ENCODE data around the gene GRAMD2A.
A peak's percentile ranks its signal among the peaks of the same experiment; 100 is the strongest.

Gene GRAMD2A

DNA sequence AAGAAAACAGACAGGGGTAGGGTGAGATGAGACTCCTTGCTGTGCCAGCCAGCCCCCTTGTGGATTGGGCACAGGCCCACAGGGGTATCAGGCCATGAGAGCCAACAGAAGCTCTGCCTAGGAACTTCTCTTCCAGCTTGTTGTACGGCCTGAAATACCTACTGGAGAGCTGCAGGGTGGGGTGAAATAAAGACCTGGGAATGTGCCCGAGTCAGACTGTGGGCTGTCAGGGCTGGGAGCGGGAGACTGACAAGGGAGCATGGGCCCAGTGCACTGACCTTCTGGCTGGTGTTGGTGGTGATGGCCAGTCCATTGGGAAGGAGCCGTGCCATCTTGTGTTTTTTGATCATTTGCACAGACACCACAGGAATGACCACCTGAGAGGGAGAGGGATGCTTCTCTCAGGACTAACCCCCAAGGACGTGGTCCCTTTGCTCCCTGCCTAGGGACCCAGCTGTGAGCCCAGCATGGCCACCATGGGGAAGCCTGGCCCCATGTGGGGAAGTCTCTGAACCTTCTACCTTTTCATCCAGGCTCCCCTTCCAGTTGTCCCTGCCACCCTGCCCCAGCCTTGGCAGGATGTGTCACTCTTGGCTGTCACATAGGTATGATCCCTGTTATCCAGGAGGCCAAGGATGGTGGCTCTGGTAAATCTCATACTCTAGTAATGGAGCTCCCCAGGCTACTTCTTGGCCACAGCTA is 30.7 kb downstream of the GRAMD2A start:
- DNase-seq, result no peak

DNA sequence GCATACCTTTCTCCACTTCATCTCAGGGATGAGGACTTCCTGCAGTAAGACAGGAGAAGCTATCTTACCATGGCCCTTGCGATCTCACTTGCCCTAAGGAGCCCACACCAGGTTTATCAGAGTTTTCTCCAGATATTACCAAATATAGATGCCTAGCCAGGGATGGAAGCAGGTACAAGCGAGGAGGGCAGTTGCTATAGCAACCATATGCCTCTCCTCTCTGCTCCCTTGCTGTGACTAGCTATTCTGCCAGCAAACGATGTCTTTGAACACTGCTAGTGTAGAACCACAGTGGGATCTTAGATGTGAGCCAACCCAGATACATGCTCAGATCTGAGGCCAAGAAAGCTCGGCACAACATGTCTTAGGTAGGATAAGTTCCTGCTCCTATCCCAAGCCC is 33.9 kb downstream of the GRAMD2A start:
- no peak for DNase-seq

DNA sequence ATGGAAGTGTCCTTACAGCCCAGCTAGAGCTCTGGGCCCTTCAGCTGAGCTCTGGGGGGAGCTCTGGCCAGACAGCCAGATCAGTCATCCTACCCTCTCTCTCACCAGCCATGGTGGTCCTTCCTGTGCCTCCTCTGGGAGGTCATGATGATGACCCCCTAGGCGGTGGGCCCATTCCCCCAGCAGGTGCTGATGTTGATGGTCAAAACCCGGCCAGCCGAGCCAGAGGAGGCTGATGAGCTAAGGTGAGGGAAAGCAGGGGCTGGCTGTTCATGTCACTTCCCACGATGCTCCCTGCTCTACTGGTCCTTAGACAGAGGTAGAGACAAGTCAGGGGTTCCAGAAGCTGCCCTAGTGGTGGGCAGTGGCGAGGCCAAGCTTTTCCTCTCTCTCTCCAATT is 35.0 kb downstream of the GRAMD2A start:
- no peak for DNase-seq

DNA sequence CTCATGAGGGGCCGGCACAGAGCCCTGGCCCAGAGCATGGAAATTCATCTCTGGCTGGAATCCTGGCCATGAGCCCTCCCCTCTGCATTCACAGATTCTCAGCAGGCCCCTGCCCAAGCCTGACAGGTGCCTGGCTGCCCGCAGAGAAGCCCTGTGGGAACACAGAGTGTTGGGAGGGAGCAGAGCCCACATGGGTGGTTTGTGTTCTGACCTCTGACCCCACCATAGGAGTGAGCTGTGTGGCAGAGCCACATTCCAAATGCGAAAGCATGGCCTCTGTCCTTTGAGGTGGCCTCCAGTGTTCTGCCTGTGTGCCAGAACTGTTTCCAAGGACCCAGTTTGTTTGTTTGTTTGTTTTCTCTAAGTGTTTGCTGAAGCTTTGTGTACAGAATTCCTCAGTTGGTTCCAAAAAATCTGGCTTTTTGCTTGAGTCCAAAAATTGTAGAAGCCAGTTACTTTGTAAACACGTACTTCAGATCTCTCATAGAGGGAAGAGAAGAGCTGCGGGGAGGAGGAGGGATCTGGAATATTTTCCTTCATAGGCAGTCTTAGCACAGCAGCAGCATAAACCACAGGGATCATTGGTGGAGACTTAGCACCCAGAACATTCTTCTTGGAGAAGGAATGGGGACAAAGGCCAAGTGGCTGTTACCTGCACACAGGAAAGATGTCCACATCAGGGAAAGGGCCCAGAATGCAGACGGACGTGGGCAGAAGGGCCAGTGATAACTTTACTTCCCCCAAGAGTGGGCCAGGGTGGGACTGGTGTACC is 36.0 kb downstream of the GRAMD2A start:
- no peak for DNase-seq

DNA sequence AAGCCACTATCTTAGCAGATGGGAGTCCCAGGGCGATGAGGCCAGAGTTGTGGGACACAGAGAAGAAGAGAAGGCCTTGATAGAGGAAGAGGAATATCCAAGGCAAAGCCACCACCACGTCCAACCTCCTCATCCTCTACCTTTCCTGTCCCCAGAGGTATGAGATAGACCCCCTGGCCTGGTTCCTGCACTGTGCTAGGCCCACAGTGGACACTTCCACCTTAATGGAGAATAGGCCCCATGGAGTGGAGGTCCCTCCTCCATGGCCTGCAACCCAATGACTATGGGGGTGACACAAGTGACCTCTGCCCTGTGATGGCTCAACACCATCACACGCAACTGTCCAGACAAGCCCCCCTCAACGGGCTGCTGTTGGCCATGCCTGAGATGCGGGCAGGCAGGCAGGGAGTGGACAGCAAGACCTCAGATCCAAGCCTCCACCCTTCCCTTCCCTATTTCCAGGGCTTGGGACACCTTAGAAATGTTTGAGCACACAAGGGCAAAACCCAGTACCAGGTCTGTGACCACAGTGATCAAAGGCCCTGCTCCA is 36.8 kb downstream of the GRAMD2A start:
- DNase-seq, result no peak

DNA sequence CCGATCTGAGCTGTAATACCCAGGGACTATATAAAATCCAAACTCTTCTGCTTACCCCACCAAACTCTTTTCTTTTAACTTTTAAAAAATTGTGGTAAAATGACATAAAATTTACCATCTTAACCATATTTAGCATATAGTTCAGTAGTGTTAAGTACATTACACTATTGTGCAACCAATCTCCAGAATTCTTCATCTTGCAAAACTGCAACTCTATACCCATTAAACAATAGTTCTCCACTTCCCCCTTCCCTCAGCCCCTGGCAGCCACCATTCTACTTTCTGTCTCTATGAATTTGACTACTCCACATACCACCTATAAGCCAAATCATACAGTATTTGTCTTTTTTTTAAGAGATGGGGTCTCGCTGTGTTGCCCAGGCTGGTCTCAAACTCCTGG is 40.7 kb downstream of the GRAMD2A start:
- no peak for DNase-seq

DNA sequence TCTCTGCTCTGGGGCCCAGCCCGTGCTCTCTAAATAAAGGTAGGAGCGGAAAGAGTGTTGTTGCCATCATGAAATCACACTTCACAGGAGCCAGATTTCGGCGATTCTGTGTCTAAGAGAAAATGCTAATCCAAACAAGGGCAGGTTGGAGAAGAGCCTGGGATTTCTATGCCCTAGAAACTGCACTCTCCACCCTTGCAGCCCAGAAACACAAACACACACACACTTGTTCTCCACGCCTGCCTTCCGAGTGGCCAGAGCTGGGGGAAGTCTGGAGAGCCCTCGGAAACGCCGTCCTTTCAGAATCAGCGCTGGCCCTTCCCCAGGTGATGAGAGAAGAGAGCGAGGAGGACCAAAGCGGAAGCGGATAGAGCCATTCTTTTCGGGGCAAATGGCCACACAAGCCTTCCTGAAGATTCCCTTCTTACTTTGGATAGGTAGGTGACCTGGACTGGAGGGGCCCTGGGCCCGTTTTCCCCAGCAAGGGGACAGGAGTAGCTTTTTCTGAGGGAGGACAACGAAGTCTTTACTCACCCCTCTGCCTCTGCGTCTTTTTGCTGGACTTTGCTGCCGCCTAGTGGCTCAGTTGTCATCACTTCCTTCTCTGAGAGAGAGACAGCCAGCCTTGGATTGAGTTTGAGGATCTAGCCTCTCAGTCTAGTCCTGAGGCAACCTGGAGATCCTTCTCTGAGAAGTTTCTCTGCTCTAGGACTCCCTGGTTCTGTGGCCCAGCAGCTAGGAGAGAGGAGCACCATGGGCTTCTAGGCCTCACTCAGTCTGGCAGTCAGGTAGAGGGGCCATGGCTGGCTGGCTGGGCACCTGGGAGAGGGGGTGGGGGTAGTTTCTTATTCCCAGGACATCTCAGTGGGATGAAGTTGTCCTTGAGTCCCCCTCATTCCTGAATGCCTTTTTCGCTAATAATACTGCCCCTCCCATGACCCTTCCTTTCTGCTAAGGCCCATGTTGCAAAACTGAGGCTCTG is 41.7 kb downstream of the GRAMD2A start:
- peak; percentile 83 for DNase-seq

DNA sequence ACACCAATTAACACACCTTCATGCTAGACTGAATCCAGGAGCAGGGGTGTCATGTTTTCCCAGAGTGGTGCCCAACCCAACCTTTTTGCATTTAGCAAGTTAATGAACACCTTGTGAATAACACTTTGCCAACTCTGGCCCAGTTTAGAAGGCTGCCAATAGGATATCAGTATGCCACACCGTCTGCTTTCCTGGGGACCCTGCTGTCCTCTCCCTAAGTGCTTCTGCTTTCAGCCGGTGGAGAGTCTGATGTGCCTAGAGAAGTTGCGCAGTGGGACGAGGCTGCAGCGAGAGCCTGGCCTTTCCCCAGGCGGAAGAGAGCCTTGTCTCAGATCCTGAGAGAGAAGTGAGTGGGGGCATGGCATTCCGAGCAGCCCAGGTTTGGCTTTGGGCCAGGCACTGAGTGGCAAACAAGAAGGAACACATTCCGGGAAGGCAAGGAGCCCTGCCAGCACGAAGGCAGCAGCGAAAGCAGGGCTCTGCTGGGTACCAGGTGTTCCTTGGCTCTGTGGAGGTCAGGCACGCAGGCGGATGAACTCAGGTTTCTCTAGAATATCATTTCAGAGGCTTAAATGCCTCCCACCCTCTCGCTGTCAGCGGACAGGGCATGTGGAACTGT is 42.5 kb downstream of the GRAMD2A start:
- no peak for DNase-seq

DNA sequence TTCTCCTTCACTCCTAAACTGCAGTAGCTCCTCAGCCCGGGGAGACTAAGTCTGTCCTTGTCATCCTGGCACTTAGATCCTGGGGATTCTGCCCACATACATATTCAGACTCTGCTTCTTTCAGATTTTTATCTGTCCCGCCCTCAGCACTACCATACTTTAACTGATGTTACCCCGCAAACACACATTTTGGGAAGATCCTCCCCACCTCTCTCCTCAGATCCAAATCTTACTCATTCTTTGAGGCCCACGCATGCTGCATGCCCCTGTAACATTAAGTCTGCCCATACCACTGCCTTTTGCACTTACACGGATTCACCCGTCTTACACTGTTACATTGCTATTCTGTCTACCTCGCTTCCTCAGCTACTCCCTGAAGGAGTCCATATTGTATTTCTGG is 43.3 kb downstream of the GRAMD2A start:
- DNase-seq, result no peak

DNA sequence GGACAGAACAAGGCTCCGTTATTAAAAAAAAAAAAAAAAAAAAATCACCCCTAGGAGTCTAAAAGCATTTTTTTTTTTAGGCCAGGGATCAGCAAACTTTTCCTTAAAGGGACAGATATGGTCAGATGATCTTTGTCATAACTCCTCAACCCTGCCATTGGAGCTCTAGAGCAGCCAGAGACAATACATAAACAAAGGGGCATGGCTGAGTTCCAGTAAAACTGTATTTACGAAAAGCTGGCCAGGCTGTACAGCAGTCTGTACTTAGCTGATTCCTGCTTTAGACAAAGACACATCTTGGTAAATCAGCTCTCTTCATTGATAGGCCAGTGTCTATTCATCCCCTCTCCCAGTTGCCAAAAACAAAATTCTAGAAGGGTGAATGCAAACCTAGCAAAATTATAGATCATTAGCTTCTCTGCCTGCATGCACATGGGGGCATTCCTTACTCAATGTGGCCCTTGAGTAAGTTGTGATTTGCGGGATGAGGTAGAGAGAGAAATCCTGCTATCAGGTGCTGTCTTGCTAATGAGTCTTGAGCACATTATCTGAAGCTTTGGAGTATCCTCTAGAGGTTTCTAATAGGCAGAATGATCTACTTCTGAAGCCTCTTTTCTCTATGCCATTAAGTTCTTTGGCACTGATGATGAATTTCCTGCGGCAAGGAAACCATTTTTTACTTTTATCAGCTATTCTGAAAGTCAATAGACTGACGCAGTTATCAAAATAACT is 44.2 kb downstream of the GRAMD2A start:
- DNase-seq, result no peak

DNA sequence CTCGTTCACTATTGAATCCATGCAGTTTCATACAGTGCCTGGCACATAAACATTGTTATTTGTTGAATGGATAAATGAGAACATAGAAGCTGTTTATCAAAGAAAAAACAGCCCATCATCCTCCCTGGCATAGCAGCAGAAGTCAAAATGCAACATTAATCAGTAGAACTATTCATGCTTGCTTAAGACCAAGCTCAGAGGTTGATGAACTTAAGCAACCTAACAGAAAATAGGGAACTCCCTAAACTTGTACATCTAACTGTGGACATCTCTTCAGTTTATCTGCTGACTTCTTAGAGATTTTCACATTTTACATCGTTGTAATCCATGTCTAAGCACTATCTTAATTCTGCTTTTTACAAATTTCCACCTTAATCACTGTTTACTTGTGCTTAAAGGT is 50.2 kb downstream of the GRAMD2A start:
- DNase-seq, result no peak

DNA sequence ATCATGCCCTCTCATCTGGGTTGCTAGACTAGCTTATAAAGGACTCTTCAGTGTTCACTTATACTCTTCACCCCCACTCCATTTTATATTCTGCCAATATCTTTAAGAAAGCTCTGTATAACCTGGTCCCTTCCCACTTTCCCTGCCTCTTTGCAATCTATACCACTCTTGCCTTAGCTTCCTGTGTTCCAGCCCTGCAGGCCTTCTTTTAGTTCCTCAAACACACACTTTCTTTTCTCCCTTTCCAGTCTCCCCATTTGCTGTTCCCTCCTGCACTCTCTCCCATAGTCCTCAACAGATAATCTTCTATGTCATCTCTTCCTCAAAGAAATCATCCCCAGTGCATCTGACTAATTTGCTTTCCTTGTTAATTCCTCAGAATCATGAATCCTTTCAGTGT is 50.7 kb downstream of the GRAMD2A start:
- DNase-seq, result no peak

DNA sequence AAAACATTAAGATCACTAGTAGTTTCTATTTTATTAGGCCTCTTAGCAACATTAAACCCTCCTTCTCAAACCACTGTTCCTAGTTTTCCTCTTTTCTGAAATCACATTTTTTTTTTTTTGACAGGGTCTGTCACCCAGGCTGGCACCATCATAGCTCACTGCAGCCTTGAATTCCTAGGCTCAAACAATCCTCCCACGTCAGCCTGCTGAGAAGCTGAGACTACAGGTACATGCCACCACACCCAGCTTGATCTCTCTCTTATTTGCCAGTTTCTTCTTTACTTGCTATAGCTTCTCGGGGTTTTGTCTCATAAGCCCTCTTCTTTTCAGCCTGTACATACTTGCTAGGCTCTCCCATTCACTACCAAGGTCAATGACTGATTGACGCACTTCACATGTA is 51.4 kb downstream of the GRAMD2A start:
- DNase-seq, result no peak

DNA sequence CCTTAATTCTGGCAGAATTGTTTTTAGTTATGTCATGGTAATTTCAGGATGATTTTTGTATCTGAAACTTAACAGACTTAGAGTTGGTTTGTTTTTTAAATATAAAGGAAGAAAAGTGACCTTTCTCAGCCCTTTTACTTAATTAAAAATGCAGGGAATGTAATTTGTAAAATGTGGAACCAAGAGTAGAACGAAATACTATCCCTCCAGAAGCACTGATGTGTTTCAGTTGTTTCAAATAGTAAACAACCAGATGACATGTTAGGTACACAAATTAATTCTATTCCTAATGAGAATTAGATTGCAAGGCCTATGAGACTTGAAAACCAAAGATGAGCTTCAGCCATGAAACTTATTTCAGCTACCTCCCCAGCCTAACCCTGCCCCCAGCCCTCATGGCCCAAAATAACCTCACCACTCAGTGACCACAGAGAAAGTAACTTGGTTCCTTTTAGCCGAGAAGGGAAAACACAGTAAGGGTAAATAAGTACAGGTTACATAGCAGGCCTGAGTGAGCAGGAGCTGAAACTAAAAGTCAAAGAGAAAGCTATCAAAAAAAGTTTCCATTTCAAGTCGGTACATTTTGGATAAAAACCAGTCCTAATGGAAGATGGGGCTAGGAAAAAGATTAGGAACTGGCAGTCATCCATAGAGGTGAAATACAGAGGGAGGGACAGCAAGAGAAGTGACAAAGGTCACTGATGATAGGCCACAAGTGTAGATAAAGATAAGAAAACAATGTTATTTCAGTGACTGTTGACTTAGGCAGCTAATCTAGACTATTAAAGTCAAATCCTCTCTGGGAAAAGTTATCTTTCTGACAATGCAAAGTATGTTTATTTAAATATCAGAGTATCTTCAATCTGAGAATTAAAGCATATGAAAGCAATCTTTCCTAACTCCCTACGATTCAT is 56.2 kb downstream of the GRAMD2A start:
- DNase-seq, result no peak

DNA sequence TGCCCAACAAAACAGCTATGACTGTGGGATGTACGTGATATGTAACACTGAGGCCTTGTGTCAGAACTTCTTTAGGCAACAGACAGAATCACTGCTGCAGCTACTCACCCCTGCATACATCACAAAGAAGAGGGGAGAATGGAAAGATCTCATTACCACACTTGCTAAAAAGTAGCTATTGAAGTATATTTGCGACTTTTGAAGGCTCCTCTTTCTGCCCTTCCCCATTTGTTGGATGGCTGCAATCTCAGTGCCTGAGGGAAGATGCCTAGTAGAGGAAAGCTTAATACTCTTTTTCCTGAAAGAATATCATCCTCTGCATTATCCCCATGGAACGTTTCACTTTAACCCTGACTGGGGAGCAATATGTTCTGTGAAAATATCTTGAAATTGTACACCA is 57.5 kb downstream of the GRAMD2A start:
- DNase-seq, result no peak

DNA sequence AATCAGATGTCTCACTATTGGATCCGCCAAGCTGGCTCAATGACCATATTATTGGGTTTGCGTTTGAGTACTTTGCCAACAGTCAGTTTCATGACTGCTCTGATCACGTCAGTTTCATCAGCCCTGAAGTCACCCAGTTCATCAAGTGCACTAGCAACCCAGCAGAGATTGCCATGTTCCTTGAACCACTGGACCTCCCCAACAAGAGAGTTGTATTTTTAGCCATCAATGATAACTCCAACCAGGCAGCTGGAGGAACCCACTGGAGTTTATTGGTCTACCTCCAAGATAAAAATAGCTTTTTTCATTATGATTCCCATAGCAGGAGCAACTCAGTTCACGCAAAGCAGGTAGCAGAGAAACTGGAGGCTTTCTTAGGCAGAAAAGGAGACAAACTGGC is 57.9 kb downstream of the GRAMD2A start:
- no peak for DNase-seq

DNA sequence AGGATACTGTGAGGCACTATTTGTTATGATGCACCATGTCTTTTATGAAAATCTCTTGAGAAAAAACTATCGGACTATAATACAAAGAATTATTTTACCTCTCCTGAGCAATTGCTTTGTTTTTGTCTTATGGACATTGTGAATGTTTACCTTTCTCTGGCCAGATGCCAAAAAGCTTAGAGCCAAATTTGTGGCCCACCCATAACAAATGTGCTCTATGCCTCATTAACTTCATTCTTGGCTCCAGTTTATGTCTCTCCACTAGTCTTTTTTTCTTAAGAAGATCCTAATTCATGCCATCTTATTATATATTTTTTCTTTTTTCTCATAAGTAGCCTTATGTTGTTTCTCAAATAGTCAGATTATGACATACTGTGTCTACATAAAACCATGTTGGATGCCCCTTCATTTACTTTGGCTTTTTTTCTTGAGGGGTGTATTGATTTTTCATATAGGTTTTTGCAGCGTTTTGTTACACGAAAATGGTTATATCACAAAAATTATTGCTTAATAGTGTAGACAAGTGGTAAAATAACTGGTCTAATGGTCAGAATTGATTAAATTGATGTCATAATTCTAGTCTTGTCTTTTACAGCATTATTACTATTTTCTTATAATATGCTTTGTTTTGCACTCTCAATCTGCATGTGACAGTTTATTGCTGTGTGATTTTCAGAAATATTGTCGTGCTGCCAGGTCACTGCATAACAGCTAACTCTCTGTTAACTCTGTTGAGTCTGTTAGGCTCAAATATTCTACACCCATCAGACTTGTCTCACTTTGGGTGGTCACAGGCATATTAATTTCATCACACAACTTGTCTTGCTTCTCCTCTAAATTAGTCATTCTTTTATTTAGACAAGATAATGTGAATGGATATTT is 61.2 kb downstream of the GRAMD2A start:
- DNase-seq, result no peak

DNA sequence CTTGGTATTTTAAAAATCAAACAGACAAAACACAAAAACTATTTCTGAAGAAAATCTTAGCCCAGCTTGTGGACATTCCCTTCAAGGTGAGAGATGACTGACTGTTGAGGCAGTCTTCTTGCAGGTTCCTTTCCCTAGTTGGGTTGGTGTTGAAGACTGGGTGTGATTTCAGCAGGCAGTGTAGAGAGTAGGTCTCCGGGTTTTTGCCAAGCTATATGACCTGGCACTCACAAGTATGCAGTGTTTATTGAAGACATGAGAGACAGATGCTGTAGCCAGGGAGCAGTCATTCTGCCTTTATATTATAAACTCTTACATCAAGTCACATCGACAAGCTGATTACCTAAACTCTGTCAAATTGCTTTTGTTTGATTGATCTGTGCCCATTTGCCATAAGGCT is 61.9 kb downstream of the GRAMD2A start:
- DNase-seq, result no peak

DNA sequence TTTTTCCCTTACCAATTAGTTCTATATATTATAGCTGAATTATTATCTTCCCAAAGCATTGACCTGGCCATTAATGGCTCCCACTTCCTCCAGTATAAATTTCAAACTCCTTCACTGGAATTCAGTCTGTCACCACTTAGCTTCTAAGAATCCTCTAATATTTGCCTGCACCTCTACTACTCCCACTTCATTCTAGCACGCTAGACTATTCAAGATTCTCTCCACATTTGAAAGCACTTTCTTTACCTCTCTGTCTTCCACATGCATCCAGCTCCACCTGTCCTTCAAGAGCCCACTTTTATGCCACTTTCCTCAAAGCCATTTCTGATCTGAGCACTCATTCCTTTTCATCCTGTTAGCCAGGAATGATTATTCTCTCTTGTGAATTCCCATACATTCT is 64.4 kb downstream of the GRAMD2A start:
- DNase-seq, result no peak

DNA sequence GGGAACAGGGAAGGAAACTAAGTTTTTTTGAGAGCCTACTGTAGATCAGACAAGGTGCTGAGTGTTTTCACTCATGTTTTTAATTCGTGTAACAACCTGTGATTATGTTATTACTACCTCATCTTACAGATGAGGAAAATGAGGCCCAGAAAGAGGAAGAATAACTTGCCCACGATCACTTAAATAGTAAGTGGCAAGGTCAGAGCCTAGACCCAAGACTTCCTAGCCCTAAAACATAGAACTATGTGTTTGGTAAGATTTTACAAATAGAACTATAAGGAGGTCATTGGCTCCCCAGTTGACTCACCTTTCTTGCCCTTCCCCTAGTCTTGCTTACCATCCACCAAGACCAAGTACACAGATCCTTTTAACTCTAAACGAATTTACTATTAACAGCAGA is 65.7 kb downstream of the GRAMD2A start:
- DNase-seq, result no peak

Measured in activated naive CD4-positive, alpha-beta T cell treated with anti-CD3 and anti-CD28 coated beads, Interleukin-2, amount 50 U/mL, for 16 hours (primary cell).